Upper lobe of left lung (tissue), 6 donors: Measurements from ENCODE around the gene NCCRP1. TPM values are rescaled to one million over a fixed set of nuclear protein-coding genes. Genes with fewer than 3 reads are reported as not detected.
A peak's percentile ranks its signal among the peaks of the same experiment; 100 is the strongest.

ENCODE experiments used
- ATAC-seq, 2 donors: fragments of 200-7000 bp; cut with Tn5 transposase; one replicate each; pipeline ENCODE4 v1.9.1; 2022; ENCODE audit warnings: mild to moderate bottlenecking in 2 of 2, moderate library complexity in 2 of 2; ENCODE audit not compliant: low FRiP score in 2 of 2
- DNase-seq, 2 donors: peaks; one replicate each; pipeline ENCODE4 v3.0.0-alpha.2; 2019 to 2020
- H3K27ac ChIP-seq, 4 donors: fragments of 200-600 bp; sonication (generic); one replicate each; pipeline ENCODE4 v1.5.1; 2016 to 2019
- H3K27me3 ChIP-seq, 4 donors: fragments of 200-600 bp; sonication (generic); one replicate each; pipeline ENCODE4 v1.5.1; 2017 to 2019
- H3K36me3 ChIP-seq, 4 donors: fragments of 200-600 bp; sonication (generic); one replicate each; pipeline ENCODE4 v1.5.1; 2016 to 2019
- H3K4me1 ChIP-seq, 4 donors: fragments of 200-600 bp; sonication (generic); one replicate each; pipeline ENCODE4 v1.5.1; 2018 to 2019
- H3K4me3 ChIP-seq, 4 donors: fragments of 200-600 bp; sonication (generic); one replicate each; pipeline ENCODE4 v1.5.1; 2017 to 2019; ENCODE audit warnings: mild to moderate bottlenecking in 2 of 4, moderate library complexity in 1 of 4
- H3K9me3 ChIP-seq, 4 donors: fragments of 200-600 bp; sonication (generic); one replicate each; pipeline ENCODE4 v1.5.1; 2018 to 2019
- CTCF ChIP-seq, 6 experiments: fragments of 450-650 bp in 4 of 6; fragments of 200-600 bp in 2 of 6; sonication (generic) in 2 of 6; IDR thresholded peaks; one replicate each; pipeline ENCODE4 v1.5.1; 2016 to 2019; ENCODE audit warnings: antibody characterized with exemption in 6 of 6
- EP300 ChIP-seq, 4 donors: sonication (generic); formaldehyde crosslinking; IDR thresholded peaks; one replicate each; pipeline ENCODE4 v1.5.1; 2017; ENCODE audit warnings: antibody characterized with exemption in 4 of 4, control low read depth in 2 of 4
- POLR2A ChIP-seq, 4 donors: fragments of 450-650 bp; IDR thresholded peaks; one replicate each; pipeline ENCODE4 v1.5.1; 2016 to 2017; ENCODE audit warnings: antibody characterized with exemption in 4 of 4, mild to moderate bottlenecking in 2 of 4
- POLR2AphosphoS5 ChIP-seq, 2 donors: sonication (generic); formaldehyde crosslinking; IDR thresholded peaks; one replicate each; pipeline ENCODE4 v1.5.1; 2017; ENCODE audit warnings: antibody characterized with exemption in 2 of 2
- whole genome bisulfite sequencing, 2 donors: methylation state at CpG; one replicate each; pipeline ENCODE4 v1.1.5; 2017 to 2018; 5-methylcytosine and 5-hydroxymethylcytosine counted together
- total RNA-seq, 6 donors: library from RNA; depleted of rRNA in 4 of 6; stranded (reverse); fragments of >200 nt in 4 of 6; gene quantifications; one replicate each; pipeline versions ENCODE4 v1.1.0 to v1.2.1, GENCODE V29; 2016 to 2021
- donor health status: DM: no; HTN: no; CAD: no; lungs with moderate emphysema.
- donor health status: DM: no; HTN: yes; CAD: no; lungs with severe emphysema.

The NCCRP1 gene
- under 1 TPM in 1 of 6 donors, not detected in 5; 0.47 TPM for total RNA-seq

GRCh38 chr19:39196860-39197562 is at the start of gene NCCRP1:
Gene NCCRP1 (plus strand): TSS chr19:39196964. CDS start chr19:39196983, 19 bp downstream.
- H3K27me3 ChIP-seq, result peaks cover 0 to 26% (median 5%) of the 10 kb centered on the region in 4 donors
- WGBS, 2 donors, result 4 to 7% methylated on average over 28 to 49 of the region's 51 CpGs
- peaks cover 4 to 21% (median 11%) of the 10 kb centered on the region in 4 donors for H3K4me1 ChIP-seq
- DNase-seq, result peak in 1 of 2 donors; percentile 83
- no peak for TF ChIP-seq POLR2A (IDR thresholded peaks at IDR 0.05)
- no peak for TF ChIP-seq POLR2AphosphoS5 (IDR thresholded peaks at IDR 0.05)
- no peak for TF ChIP-seq EP300 (IDR thresholded peaks at IDR 0.05)
- no peak for TF ChIP-seq CTCF (IDR thresholded peaks at IDR 0.05)
- H3K36me3 ChIP-seq, result no peaks in the 10 kb centered on the region
- no peaks in the 10 kb centered on the region for H3K9me3 ChIP-seq
- no peak for ATAC-seq
- H3K4me3 ChIP-seq, result peak within 1 kb of the TSS in 2 of 4 donors; percentile 4 to 17
- H3K27ac ChIP-seq, result no peak within 1 kb of the TSS

- no peak overlapping the region for H3K27ac ChIP-seq
Observed at GRCh38 chr19:39147480-39147879, 49.3 kb upstream of the NCCRP1 start.

GRCh38 chr19:39148939-39149529 is 47.7 kb upstream of the NCCRP1 start:
- TF ChIP-seq CTCF (IDR thresholded peaks at IDR 0.05) (no peak), POLR2A (IDR thresholded peaks at IDR 0.05) (no peak), EP300 (IDR thresholded peaks at IDR 0.05) (no peak), POLR2AphosphoS5 (IDR thresholded peaks at IDR 0.05) (no peak)
- peaks cover 27 to 48% (median 31%) of the 10 kb centered on the region in 4 donors for H3K4me1 ChIP-seq
- peaks cover 0 to 3% (median 0%) of the 10 kb centered on the region in 4 donors for H3K36me3 ChIP-seq
- ATAC-seq (no peak), DNase-seq (no peak)
- no peak overlapping the region for H3K27ac ChIP-seq
- no peaks in the 10 kb centered on the region for H3K27me3 ChIP-seq
- WGBS, 2 donors, result 93 to 98% methylated on average over 10 of the region's 10 CpGs
- no peaks in the 10 kb centered on the region for H3K9me3 ChIP-seq
- no peak overlapping the region for H3K4me3 ChIP-seq

More at GRCh38 chr19:39147480-39147879, 49.3 kb upstream of the NCCRP1 start:
- no peak for TF ChIP-seq POLR2AphosphoS5 (IDR thresholded peaks at IDR 0.05)
- no peak for TF ChIP-seq CTCF (IDR thresholded peaks at IDR 0.05)
- no peak for TF ChIP-seq POLR2A (IDR thresholded peaks at IDR 0.05)
- no peak for TF ChIP-seq EP300 (IDR thresholded peaks at IDR 0.05)
- ATAC-seq (no peak), DNase-seq (no peak)
- Histone ChIP-seq H3K4me3 (no peak overlapping the region), H3K36me3 (peaks cover 0 to 3% (median 0%) of the 10 kb centered on the region in 4 donors), H3K27me3 (no peaks in the 10 kb centered on the region), H3K4me1 (peaks cover 34 to 53% (median 39%) of the 10 kb centered on the region in 4 donors), H3K9me3 (no peaks in the 10 kb centered on the region)
- 79 to 86% methylated on average over 3 of the region's 3 CpGs for WGBS, 2 donors

- TF ChIP-seq CTCF (IDR thresholded peaks at IDR 0.05) (no peak), POLR2A (IDR thresholded peaks at IDR 0.05) (no peak), EP300 (IDR thresholded peaks at IDR 0.05) (no peak), POLR2AphosphoS5 (IDR thresholded peaks at IDR 0.05) (no peak)
- WGBS, 2 donors, result 88 to 93% methylated on average over 8 of the region's 8 CpGs
- ATAC-seq, result no peak
- Histone ChIP-seq H3K36me3 (peaks cover 0 to 3% (median 0%) of the 10 kb centered on the region in 4 donors), H3K4me1 (peaks cover 27 to 48% (median 31%) of the 10 kb centered on the region in 4 donors), H3K4me3 (no peak overlapping the region), H3K9me3 (no peaks in the 10 kb centered on the region), H3K27ac (peak overlapping the region in 2 of 4 donors; percentile 10 to 42), H3K27me3 (no peaks in the 10 kb centered on the region)
- DNase-seq, result no peak
Observed at GRCh38 chr19:39150235-39150634, 46.5 kb upstream of the NCCRP1 start.
